Posterior vena cava (tissue), 2 donors: ENCODE data around the gene MAGEA9B. TPM values are rescaled to one million over a fixed set of nuclear protein-coding genes. Genes with fewer than 3 reads are reported as not detected.
"Not testable (repeated sequence)": the region's sequence is repeated elsewhere in the genome, so short reads cannot be mapped to it uniquely, and the experiment has no call there.

ENCODE experiments used
- DNase-seq: peaks from one replicate; pipeline ENCODE4 v3.0.0-alpha.2; 2020; ENCODE audit warnings: low spot score
- intact Hi-C, 2 donors: fragments of 100-400 bp; cut with DNase I; formaldehyde crosslinking; loops; one replicate each; pipeline versions ENCODE4 v1.14.1 to v1.14.2; 2022 to 2023
- total RNA-seq, 2 donors: library from RNA; stranded (reverse); fragmentation: NEBNext Ultra II Directional; extraction: Animal tissue kit (Norgen Biotek cat#: 25700); gene quantifications; one replicate each; pipeline ENCODE4 v1.2.1, GENCODE V29; 2021
- donor health status: DM: yes; HTN: yes; CAD: no.
- donor health status: DM: yes; HTN: yes; CAD: no.

The MAGEA9B gene
- total RNA-seq, 2 donors from 2014 or later, result not detected

DNA sequence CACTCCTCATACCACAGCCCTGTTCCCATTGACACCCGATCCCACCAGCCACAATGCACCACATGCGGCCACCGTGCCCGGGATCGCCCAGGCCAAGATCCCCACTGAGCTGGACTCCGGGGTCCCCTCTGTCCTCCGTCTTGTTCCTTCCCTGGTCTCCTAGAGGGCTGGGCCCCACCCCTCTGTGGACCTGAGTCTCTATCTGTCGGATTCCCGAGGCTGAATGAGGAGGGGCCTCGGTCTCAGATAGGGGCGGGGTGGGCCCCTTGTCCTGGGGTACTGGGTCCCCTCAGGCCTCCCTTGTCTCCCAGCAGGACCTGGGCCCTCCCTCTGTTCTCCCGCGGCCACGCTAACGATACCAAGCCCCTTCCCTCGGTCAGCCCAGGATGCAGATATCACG lies 1.6 kb downstream of the MAGEA9B start:
- peak; percentile 52 for DNase-seq
- intact Hi-C loops, result not testable (repeated sequence)

DNA sequence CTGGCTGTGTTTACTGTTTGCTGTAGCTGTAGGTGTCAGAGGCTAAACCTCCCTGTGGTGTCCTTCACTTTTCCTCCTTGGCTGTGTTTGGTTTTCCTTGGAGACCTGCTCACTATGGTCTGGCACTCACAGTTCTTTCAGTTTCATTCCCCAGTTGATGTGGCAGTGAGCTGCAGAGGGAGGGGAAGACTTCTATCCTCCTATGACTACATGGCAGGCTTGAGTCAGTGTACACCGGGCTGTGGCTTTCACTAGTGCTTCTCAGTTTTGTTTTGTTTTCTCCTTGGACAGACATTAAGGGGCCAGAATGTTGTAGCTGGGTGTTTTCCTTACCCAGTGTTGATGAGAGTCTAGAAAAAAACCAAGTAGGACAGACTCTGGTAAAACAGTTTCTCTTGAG lies 13.8 kb downstream of the MAGEA9B start:
- intact Hi-C loops, DNase-seq: not testable (repeated sequence)

DNA sequence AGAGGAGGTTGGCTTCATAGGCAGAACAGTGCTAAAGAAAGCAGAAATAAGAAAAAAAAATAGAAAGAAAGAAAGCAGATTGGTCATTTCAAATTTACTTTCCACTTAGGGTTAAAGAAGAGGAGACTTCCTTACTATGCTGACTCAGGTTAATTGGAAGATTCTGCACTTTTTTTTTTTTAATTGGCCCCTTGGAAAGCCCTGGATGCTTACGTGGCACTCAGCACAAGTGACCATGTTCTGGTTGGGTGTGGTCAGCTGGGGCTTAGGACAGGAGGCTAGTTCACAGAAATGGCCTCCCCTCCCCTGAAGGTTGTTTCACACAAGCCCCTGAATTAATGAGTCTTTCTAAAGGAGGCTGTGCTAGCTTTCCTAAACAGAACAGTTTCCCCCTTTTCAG lies 14.5 kb downstream of the MAGEA9B start:
- intact Hi-C loops, result no loop called here
- DNase-seq, result no peak

DNA sequence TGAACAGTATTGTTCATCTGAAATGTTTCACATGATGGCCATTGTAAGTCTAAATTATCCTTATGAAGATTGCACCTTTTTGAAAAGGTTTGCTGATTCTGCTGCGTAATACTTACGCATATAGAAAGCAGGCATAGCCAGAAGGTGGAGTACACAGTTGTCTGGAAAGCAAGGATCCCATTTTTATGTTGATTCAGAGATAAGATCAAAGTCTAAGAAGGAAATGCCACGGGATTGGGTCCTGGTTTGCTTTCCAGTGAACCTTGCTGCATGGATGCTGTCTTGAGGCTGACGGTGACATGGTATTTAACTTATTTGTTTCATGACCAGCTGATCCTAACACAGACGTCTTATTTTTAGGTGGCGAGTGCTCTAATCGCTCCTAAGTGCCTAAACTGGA lies 15.5 kb downstream of the MAGEA9B start:
- DNase-seq, result no peak
- intact Hi-C loops, result no loop called here

DNA sequence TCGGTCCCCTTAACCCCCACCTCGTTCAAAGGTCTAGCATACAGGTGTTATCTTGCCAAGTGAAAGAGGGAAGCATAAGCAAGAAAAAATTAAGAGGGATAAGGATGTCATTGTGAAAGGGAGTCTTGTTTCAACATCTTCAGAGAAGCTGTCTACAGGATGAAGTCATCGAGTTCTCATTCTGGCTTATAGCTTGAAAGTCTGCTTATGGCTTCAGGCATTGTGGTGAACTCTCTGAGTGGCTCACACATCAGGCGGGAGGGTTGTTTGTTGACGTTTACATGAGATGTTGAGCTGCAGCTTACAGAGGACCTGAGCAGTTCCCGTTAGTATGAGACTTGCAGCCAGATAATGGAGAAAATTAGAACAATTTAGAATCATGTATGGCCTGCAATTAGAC lies 16.6 kb downstream of the MAGEA9B start:
- intact Hi-C loops, result no loop called here
- DNase-seq, result no peak

DNA sequence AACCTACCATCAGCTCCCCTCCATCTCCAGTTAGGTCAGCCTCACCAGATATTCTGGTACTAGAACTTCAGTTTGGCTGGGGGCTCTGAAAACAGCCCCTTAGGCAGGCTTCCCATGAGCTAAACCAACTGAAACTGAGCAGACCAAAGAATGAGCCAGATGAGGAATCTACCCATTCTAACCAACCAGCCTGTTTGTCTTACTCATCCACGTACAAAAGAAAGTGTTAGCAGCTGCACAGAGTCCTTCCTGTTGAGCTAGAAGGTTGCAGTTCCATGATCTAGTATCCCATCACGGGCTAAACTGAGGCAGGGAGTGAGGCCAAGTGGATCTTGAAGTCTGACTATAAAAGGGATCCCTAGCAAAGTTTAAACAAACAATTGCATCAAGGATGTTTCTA lies 17.5 kb downstream of the MAGEA9B start:
- intact Hi-C loops, result no loop called here

DNA sequence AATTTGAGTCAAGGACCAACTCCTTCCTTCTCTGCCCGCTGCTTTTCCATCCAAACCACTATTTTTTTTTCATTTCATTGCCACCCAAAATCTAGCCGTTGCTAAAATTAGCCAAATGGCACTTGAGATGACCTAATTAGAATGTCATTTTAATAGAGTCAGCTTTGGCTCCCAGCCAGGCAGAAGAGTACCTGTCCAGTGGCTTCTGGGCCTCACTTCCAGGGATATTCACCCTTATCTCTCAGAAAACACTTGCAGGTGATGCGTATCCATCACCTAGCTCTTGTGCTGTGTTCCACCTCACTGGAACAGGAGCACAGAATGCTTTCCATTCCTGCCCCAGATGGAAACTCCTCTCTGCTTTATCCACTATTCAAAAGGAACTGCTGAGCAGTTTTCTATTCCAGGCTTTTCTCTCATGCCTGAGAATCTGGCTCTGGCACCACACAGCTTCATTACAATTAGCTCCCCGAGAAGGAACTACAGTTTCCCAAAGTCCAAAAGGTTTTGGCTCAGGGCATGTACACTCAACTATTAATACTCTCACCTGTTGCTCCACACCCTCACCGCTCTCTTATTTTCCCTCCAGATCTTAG lies 18.5 kb downstream of the MAGEA9B start:
- intact Hi-C loops, result no loop called here
- DNase-seq, result no peak

More for the DNA sequence above, 17.5 kb downstream of the MAGEA9B start:
- no peak for DNase-seq

DNA sequence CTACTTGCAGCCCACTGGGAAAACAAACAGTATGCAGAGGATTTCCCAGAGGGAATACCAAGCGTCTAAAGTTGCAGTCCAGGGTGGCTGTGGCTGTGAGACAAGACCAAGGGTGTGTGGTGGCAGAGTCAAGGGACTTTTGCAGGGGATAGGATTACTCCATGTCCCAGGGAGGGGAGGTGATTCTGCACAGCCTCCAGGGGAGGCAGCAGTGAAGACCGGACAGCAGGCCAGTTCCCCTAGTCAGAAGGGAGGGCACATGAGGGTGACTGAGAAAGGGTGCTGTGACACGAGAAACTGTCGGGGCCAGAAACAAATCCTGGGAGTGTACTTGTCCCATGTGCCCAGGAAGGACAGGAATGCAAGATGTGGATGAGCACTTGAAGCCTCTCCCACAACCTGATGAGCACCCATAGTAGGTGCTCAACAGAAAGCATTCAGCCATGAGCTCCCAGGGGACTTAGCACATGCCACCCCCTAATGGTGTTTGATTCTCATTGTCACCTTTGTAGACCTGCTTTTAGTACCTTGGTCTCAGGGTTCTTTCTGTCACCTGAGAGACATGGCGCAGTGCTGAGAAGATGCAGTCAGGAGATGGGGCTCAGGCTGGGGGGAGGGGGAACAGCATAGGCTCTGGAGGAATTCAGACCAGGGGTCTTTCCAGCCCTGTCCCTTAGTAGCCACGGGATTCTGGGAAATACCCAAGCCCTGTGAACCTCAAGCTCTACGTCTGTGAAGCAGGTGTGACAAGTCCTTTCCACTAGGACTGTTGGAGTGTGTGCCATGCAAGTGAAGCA lies 19.4 kb downstream of the MAGEA9B start:
- intact Hi-C loops, result no loop called here
- DNase-seq, result peak; percentile 44

DNA sequence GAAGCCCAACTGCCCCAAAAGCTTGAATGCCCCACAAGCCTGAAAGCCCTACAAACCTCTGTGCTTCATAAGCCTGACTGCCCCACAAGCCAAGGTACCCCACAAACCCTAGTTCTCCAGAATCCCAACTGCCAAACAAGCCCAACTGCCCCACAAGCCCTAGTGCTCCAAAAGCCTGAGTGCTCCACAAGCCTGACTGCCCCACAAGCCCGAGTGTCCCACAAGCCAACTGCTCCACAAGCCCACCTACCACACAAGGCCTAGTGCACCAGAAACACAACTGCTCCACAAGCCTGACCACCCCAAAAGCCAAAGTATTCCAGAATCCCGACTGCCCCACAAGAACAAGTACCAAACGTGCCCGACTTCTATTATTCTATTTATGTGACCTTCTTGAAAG lies 23.9 kb downstream of the MAGEA9B start:
- intact Hi-C loops, result no loop called here
- peak; percentile 35 for DNase-seq

DNA sequence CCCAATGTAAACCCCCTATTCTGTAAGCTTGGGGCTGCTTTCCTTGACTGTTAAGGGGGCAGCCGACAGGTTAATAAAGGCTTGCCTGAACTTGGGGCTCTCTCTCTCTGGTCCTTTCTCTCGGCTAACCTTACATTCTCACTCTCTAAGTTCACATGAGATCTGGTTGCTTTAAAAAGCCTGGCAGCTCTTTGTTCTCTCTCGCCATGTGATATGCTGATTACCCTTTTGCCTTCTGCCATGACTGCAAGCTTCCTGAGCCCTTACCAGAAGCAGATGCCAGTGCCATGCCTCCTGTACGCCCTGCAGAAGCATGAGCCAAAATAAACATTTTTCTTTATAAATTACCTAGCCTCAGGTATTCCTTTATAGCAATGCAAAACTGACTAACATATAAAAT lies 32.0 kb downstream of the MAGEA9B start:
- DNase-seq, intact Hi-C loops: not testable (repeated sequence)

DNA sequence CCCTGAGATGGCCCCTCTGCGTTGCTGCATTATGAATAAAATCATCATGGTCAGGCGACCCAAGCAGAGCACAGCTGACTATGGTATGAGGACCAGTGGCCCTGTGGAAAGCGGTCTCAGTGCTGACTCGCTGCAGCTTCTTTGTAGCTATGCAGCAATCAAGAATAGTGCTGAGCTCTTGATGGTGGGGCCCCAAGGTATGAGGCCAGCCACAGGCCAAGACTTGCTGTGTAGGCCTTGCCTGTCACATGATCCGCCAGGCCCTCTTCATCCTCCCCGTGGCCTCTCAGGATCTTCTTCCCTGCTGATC lies 35.4 kb downstream of the MAGEA9B start:
- intact Hi-C loops, DNase-seq: not testable (repeated sequence)

DNA sequence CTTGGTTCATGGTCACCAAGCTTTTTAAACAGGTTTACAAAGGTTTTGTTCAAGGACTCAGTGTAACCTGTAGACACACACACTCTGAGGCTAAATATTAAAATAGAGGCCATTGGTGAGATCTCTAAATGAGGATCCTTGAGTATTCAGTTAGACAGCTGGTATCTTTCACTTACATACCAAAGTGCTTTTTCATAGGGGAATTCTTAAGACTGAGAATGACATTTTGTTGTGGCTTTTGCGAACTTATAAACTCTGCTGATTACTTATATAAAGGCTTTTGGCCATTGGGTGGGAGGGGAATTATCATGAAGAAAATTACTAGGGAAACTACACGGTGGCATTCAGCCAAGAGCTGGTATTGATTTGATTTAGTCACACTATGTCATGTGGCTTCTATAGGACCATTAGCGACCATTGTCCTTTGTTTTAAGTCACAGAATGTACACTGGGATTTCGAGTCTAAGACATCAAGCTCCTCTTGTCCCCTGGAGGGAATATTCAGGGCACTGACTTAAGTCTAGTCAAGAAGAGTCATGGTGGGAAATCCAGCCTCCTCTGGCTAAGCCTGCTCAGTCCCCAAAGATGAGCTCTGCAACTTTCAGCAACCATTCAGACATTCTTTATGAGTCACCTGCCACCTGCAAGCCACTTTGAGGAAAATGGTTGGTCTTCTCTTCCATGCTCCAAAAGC lies 35.9 kb downstream of the MAGEA9B start:
- intact Hi-C loops, DNase-seq: not testable (repeated sequence)

DNA sequence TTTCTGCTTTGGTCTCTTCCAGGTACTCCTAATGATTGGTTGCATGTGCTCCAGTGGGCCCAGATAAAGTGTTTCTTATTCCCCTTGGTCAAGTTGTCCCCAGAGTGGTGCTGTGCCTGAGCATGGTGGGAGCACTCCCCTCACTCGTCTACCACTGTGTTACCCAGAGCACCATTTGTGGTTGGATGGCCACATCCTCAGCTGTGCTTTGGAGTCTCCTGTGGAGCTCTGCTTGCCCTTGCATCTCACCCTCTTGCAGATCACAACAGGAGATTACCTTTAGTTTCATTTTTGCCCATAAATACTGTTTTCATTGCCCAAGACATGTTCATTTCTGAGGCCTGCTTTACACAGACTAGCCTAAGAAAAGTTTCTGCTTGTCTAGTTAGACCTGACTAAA lies 36.8 kb downstream of the MAGEA9B start:
- intact Hi-C loops, DNase-seq: not testable (repeated sequence)

DNA sequence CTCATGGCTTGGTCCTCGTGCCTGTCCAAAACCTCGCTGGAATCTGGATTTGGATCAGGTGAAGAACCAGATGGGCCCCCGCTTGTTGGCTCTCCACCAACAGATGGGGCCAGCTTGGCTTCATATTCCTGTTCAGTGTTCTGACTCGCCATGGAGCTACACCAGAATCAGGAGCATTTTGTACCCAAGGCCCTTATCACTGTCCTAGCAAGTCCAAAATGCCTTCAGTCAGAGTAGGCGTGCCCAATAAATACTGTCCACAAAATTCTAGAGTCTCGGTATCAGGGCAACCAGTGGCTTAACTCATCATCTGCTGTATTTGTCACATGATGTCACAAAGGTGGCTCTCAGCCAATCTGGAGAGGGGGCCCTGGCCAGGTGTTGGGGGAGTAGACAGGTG lies 37.6 kb downstream of the MAGEA9B start, which contains the start of gene HSFX3:
Gene HSFX3, minus strand, starts transcription at position 224 of the 400 bp plus-strand sequence. Its CDS starts 72 bp downstream, at position 152.
- intact Hi-C loops, DNase-seq: not testable (repeated sequence)

DNA sequence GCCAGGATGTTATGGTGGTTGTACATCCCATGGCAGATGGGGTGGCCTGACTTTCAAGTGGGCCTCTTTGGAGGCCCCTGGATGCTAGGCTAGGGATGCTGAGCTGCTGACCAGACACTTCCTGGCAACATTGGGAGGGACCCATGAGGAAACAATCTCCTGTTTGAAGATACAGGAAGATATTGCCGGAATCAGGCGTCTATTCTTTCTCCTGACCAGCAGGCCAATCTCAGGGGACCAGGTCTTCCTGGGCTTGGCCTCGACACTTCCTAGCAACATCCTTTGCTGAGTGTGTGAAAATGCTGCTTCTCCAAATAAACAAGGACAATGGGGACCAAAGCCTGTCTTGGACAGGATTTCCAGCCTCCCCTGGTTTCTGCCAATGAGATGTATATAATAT lies 39.5 kb downstream of the MAGEA9B start:
- DNase-seq, intact Hi-C loops: not testable (repeated sequence)

DNA sequence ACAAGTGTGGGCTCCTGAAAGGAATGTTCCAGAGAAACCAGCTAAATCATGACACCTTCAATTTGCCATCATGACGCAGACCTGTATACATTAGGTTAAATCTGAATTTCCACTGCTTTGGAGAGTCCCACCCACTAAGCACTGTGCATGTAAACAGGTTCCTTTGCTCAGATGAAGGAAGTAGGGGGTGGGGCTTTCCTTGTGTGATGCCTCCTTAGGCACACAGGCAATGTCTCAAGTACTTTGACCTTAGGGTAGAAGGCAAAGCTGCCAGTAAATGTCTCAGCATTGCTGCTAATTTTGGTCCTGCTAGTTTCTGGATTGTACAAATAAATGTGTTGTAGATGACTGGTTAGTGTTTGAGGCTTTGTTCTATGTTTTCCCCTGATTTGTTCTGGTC lies 40.3 kb downstream of the MAGEA9B start:
- DNase-seq, intact Hi-C loops: not testable (repeated sequence)

DNA sequence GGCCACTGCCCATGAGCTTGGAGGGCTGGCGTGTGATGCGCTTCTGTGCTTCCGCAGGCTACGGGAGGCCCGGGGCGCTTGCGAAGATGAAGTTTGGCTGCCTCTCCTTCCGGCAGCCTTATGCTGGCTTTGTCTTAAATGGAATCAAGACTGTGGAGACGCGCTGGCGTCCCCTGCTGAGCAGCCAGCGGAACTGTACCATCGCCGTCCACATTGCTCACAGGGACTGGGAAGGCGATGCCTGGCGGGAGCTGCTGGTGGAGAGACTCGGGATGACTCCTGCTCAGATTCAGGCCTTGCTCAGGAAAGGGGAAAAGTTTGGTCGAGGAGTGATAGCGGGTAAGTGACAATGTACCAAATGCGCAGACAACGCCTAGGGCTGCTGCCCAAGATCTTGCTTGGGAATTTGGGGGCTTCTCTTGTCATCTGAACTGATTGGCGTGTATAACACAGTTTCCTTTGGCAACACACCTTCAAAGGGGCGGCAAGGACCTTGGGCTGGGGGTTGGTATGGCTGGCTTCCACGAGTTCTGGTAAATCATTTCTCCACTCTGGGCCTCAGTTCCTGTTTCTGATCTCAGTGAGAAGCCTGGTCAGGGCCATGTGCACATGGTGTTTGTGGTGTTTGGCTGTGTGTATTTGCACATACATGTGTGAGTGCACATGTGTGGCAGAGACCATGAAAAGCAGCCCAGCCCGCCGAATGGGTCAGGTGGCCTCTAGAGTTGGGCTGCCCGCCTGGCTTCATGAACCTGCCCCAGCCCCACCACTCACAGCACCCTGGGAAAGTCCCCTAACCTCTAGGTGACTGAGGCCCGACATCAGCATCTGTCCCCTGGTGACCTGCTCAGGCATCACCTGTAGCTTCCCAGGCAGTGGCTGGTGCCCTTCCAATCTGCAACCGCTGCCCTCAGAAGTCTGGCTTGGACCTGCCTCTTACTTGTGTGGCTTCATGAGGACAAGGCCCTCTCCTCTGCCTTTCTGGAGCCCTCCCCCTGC lies 41.4 kb downstream of the MAGEA9B start:
- intact Hi-C loops, DNase-seq: not testable (repeated sequence)

DNA sequence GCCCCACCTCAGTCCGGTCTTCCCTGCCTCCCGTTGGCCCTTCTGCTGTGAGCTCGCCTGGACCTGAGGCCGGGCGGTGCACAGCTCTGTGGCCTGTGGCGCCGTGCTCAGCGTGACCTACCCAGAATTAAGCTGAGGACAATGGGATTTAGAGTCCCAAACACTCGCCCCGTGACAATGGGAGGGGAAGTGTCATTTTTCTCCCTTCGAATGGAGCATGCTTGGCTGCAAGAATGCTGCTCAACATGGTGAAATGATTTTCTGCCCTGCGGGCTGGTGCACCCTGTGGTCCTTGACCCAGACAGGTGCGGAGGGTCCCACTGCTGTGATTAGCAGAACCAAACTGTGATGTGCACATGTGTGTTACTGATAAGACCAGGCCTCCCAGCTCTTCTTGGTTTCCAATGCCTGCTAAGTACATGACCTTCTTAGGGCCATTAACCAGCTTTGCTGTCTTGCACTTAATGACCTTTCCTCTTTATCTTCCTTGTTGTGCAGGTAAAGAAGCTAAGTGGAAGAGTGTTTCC lies 45.7 kb downstream of the MAGEA9B start:
- no peak for DNase-seq
- intact Hi-C loops, result no loop called here
